Gastroesophageal sphincter (tissue), 4 donors: ENCODE measurements around the gene UHMK1. TPM values are rescaled to one million over a fixed set of nuclear protein-coding genes. Genes with fewer than 3 reads are reported as not detected.

ENCODE experiments used
- ATAC-seq: fragments of 150-250 bp; one replicate; pipeline ENCODE4 v1.9.1; 2016; ENCODE audit warnings: mild to moderate bottlenecking, moderate library complexity
- H3K27ac ChIP-seq, 4 donors: fragments of 200-600 bp; sonication (generic) in 3 of 4; 1 replicate in 3 of 4; 2 replicates in 1 of 4; pipeline ENCODE4 v1.5.1; 2016 to 2019
- H3K27me3 ChIP-seq: fragments of 200-600 bp; sonication (generic); one replicate; pipeline ENCODE4 v1.5.1; 2019
- H3K36me3 ChIP-seq, 2 donors: fragments of 200-600 bp; sonication (generic); one replicate each; pipeline ENCODE4 v1.5.1; 2019; ENCODE audit warnings: control low read depth in 1 of 2
- H3K4me1 ChIP-seq, 3 donors: fragments of 200-600 bp; sonication (generic); 1 replicate in 2 of 3; 2 replicates in 1 of 3; pipeline ENCODE4 v1.5.1; 2016 to 2019; ENCODE audit warnings: control low read depth in 2 of 3
- H3K4me3 ChIP-seq, 2 donors: fragments of 200-600 bp; sonication (generic); one replicate each; pipeline ENCODE4 v1.5.1; 2019; ENCODE audit warnings: mild to moderate bottlenecking in 1 of 2, moderate library complexity in 1 of 2
- H3K9me3 ChIP-seq, 3 donors: fragments of 200-600 bp; sonication (generic); one replicate each; pipeline ENCODE4 v1.5.1; 2017 to 2019; ENCODE audit warnings: control low read depth in 2 of 3
- CTCF ChIP-seq, 4 experiments: fragments of 200-600 bp in 2 of 4; fragments of 450-650 bp in 2 of 4; sonication (generic) in 1 of 4; IDR thresholded peaks; one replicate each; pipeline ENCODE4 v1.5.1; 2017 to 2019; ENCODE audit warnings: antibody characterized with exemption in 4 of 4, mild to moderate bottlenecking in 2 of 4, moderate library complexity in 2 of 4
- EP300 ChIP-seq: sonication (generic); formaldehyde crosslinking; IDR thresholded peaks from one replicate; pipeline ENCODE4 v1.6.1; 2017; ENCODE audit warnings: antibody characterized with exemption, mild to moderate bottlenecking
- POLR2A ChIP-seq, 2 donors: fragments of 450-650 bp; IDR thresholded peaks; one replicate each; pipeline ENCODE4 v1.6.1; 2017; ENCODE audit warnings: antibody characterized with exemption in 2 of 2, mild to moderate bottlenecking in 2 of 2, moderate library complexity in 1 of 2
- POLR2AphosphoS5 ChIP-seq: sonication (generic); formaldehyde crosslinking; IDR thresholded peaks from one replicate; pipeline ENCODE4 v1.6.1; 2017; ENCODE audit warnings: antibody characterized with exemption
- whole genome bisulfite sequencing, 2 donors: methylation state at CpG; one replicate each; pipeline ENCODE4 v1.1.5; 2018; ENCODE audit warnings: low coverage in 1 of 2; 5-methylcytosine and 5-hydroxymethylcytosine counted together
- total RNA-seq, 4 donors: library from RNA; depleted of rRNA; stranded (reverse); fragments of >200 nt; gene quantifications; one replicate each; pipeline ENCODE4 v1.1.0, GENCODE V29; 2016

UHMK1 gene
- total RNA-seq, 4 donors from 2014 or later, result 27.6 to 41.1 (median 32.3) TPM

GRCh38 chr1:162497104-162497722 lies 405 bp upstream of the UHMK1 start:
- peaks cover 0 to 47% (median 12%) of the 10 kb centered on the region in 3 donors for H3K4me1 ChIP-seq
- ATAC-seq, result no peak
- H3K36me3 ChIP-seq, result peaks cover 0 to 24% of the 10 kb centered on the region in 2 donors
- no peaks in the 10 kb centered on the region for H3K27me3 ChIP-seq
- H3K9me3 ChIP-seq, result no peaks in the 10 kb centered on the region
- peak overlapping the region; percentile 77 to 96 (median 90) for H3K27ac ChIP-seq
- peak overlapping the region; percentile 75 for H3K4me3 ChIP-seq
- 32 to 40% methylated on average over 13 of the region's 13 CpGs for WGBS, 2 donors
- peak in 2 of 4 experiments; percentile 14 to 31 for TF ChIP-seq CTCF (IDR thresholded peaks at IDR 0.05)
- no peak for TF ChIP-seq EP300
- no peak for TF ChIP-seq POLR2A (IDR thresholded peaks at IDR 0.05)
- TF ChIP-seq POLR2AphosphoS5, result no peak

GRCh38 chr1:162498496-162498810 lies 835 bp downstream of the UHMK1 start:
- H3K27me3 ChIP-seq, result no peaks in the 10 kb centered on the region
- ATAC-seq, result no peak
- TF ChIP-seq POLR2AphosphoS5, result no peak
- no peak for TF ChIP-seq EP300
- no peak for TF ChIP-seq POLR2A (IDR thresholded peaks at IDR 0.05)
- TF ChIP-seq CTCF (IDR thresholded peaks at IDR 0.05), result no peak
- peaks cover 0 to 36% of the 10 kb centered on the region in 2 donors for H3K36me3 ChIP-seq
- H3K4me1 ChIP-seq, result peaks cover 0 to 50% (median 12%) of the 10 kb centered on the region in 3 donors
- 0 to 1% methylated on average over 3 to 7 of the region's 7 CpGs for WGBS, 2 donors
- peak overlapping the region; percentile 75 for H3K4me3 ChIP-seq
- peak overlapping the region; percentile 77 to 96 (median 90) for H3K27ac ChIP-seq
- no peaks in the 10 kb centered on the region for H3K9me3 ChIP-seq

GRCh38 chr1:162500805-162501204 lies 3.2 kb downstream of the UHMK1 start:
- ATAC-seq, result no peak
- no peaks in the 10 kb centered on the region for H3K27me3 ChIP-seq
- H3K4me3 ChIP-seq, result no peak overlapping the region
- WGBS, 2 donors, result 77 to 78% methylated on average over 2 of the region's 2 CpGs
- no peak overlapping the region for H3K27ac ChIP-seq
- no peak for TF ChIP-seq EP300
- no peak for TF ChIP-seq POLR2A (IDR thresholded peaks at IDR 0.05)
- TF ChIP-seq CTCF (IDR thresholded peaks at IDR 0.05), result no peak
- TF ChIP-seq POLR2AphosphoS5, result no peak
- H3K9me3 ChIP-seq, result no peaks in the 10 kb centered on the region
- H3K36me3 ChIP-seq, result peaks cover 0 to 60% of the 10 kb centered on the region in 2 donors
- peaks cover 0 to 50% (median 12%) of the 10 kb centered on the region in 3 donors for H3K4me1 ChIP-seq

- no peak for ATAC-seq
- H3K9me3 ChIP-seq, result no peaks in the 10 kb centered on the region
- TF ChIP-seq EP300 (no peak), CTCF (IDR thresholded peaks at IDR 0.05) (no peak), POLR2A (IDR thresholded peaks at IDR 0.05) (no peak), POLR2AphosphoS5 (no peak)
- no peak overlapping the region for H3K4me3 ChIP-seq
- peaks cover 0 to 73% of the 10 kb centered on the region in 2 donors for H3K36me3 ChIP-seq
- no peak overlapping the region for H3K27ac ChIP-seq
- peaks cover 0 to 46% (median 12%) of the 10 kb centered on the region in 3 donors for H3K4me1 ChIP-seq
- H3K27me3 ChIP-seq, result no peaks in the 10 kb centered on the region
These were observed 4.5 kb downstream of the UHMK1 start for GRCh38 chr1:162502077-162502476.

- Histone ChIP-seq H3K4me1 (peaks cover 0 to 44% (median 12%) of the 10 kb centered on the region in 3 donors), H3K4me3 (no peak overlapping the region), H3K27ac (no peak overlapping the region), H3K27me3 (no peaks in the 10 kb centered on the region), H3K36me3 (peaks cover 0 to 81% of the 10 kb centered on the region in 2 donors), H3K9me3 (no peaks in the 10 kb centered on the region)
- no peak for TF ChIP-seq POLR2AphosphoS5
- WGBS, 2 donors, result 78 to 80% methylated on average over 5 of the region's 5 CpGs
- no peak for ATAC-seq
These were observed 5.3 kb downstream of the UHMK1 start for GRCh38 chr1:162502928-162503327.
